Nucleus accumbens (tissue), 56 donors: Measurements from ENCODE around the gene GANC.
"Not testable (repeated sequence)": the region's sequence is repeated elsewhere in the genome, so short reads cannot be mapped to it uniquely, and the experiment has no call there.

Source experiments
- DNase-seq, 56 donors: peaks; one replicate each; lab custom pipeline; 2025; lab: John Stamatoyannopoulos, UW

Gene GANC

DNA sequence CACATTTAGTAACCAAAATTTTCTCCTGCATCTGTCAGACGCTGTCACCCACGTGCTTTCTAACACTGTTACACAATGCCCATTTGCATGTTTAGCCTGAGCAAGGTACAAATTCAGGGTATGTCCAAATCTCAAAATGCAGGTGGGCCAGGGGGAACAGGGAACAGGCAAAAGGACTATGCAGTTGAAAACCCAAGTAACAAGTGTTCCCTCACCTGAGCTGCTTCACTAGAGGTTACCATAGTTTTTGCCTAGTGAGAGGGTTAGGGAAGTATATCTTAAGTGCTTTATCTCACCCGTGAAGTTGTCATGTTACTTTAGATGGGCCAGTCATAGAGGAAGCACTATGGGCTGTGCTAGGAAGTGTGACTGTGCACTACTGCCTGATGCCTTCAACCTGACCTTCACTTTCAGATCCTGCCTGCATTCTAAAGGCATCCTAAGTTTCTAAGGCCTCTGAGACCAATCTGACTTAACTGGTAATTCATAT is 6.3 kb downstream of the GANC start:
- DNase-seq, result no peak

DNA sequence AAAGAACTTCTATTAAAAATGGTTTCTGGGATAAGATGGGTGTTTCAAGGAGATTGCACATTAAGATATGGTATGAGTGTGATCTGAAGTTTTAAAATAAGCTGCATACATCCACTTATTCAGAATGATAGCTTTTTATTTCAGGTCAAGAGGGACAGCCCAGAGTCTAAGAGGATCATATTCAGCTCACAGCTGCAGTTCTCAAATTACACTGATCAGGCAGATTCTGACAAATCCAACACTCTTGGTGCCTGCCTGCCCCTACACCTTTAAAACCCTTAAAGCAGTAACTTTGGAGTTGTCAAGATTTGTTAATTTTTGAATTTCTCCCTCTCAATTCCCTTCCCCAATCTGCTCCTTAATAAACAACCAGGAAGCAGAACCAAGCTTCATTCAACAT is 9.3 kb downstream of the GANC start:
- no peak for DNase-seq

DNA sequence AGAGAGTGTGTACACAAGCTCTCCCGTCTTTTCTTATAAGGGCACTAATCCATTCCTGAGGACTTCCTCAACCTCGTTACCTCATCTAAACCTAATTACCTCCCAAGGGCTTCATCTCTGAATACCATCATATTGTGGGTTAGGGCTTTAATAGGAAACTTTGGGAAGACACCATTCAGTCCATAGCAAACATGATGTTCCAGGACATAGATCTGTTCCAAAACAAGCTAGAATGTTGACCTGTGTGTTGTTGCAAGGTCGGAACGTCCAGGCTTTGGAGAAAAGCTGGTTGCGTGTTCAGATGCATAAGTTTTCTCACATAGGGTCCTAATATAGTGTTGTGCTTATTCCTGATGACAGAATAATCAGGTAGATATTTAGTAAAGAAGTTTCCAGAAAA is 9.9 kb downstream of the GANC start:
- no peak for DNase-seq

DNA sequence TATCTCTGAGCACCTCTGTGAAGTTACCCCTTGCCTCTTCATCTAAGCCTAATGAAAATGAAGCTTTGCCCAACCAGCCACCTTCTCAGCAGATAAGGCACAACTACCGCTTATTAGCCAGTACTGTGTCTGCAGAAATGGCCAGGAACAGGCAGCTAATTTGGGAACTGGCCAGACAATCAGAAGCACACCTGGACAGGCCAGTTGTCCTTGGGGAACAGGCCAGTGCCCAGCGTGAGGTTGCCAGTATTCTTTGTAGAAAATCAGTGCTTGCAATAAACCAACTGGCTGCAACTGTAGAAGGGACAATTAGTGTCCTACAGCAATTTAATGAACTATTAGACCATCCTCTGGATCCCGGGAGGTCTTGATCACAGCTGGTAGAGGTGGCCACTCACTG is 10.7 kb downstream of the GANC start:
- no peak for DNase-seq

DNA sequence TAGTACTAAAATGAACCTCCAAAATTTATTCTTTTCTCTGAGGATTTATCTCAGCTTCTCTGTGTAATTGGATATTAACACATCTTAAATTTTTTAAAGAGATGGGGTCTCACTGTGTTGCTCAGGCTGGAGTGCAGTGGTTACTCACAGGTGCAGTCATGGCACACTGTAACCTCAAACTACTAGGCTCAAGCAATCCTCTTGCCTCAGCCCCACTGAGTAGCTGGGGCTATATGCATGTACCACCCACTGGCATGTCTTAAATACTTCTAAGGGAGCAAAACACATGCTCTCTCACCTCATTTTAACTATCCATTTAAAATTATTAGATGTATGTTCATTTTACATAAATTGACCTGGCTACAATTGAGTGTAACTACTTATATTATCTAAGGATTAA is 11.6 kb downstream of the GANC start:
- DNase-seq, result no peak

DNA sequence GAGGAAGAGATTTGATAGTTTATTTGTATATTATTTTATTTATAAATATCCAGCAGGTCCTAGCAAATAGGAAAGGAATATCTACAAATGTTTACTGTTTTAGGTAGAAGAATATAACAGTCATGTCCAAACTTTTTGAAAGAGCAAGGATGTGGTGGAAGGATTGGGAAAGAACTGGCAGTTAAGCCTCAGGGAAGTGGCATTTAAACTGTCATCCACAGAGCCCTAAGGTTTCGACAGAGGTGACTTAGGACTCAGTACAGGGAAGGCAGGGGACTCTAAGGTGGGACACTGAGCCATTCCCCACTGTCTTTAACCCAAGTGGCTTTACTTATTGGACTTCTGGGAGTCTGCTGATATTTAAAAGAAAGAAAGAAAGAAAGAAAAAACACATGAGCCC is 12.0 kb downstream of the GANC start:
- no peak for DNase-seq

DNA sequence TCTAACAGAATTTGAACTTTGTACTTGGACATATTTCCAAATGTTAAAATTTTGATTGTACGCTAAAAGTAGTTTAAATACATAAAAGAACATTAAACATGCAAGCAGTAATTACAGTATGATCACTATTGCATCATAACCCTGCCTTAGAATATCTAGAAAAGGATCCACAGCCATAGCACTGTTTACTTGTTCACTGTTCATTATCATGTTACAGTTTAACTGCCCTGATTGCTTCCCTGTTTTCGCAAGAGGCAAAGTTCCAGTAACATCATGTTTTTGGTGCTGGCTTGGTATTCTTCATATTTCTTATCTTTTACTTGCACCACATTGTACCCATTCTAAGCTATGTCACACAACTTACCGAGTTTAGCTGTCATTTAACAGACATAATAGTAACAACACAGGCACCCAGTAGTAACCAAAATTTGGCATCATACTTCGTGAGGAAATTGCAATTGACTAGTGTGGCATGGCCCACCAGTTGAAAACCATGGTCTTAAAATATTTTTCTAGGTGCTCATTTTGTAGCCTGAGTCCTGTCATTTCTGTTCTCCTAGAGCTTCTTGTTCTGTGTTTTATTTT is 13.5 kb downstream of the GANC start:
- DNase-seq, result no peak

DNA sequence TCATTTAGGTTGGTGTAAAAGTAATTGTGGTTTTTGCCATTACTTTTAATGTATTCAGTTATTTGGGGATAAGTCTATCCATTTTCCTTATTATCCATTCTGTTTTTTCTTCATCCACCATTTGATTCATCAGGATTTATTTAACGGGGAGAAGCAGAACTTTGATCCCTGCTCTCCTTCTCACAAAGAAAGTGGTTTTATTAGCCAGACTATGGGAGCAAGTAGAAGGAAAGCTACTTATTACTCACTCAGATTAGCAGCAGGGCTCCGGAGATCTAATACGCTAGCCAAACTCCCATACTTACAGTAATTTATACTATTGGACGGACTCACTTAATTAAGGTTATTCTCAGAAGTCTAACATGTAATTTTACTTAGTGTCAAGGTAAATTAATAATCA is 14.9 kb downstream of the GANC start:
- no peak for DNase-seq

DNA sequence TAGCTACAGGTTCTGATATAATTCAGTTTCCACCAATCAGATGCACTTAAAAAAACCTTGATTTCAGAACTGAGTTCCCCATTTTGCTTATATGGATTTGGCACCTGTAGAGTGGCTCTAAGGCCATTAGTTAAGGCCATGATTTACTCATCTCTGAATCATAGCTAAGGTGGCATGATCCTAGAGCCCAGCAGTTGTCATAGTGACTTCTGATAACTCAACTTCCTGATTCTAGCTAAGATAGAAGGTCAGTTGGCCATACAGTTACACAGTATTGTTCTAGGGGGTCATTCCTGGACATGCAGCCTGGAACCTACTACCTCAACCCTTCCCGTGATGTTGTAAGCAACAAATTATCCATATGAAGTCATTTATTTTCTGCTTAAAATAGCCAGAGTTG is 16.2 kb downstream of the GANC start:
- no peak for DNase-seq

DNA sequence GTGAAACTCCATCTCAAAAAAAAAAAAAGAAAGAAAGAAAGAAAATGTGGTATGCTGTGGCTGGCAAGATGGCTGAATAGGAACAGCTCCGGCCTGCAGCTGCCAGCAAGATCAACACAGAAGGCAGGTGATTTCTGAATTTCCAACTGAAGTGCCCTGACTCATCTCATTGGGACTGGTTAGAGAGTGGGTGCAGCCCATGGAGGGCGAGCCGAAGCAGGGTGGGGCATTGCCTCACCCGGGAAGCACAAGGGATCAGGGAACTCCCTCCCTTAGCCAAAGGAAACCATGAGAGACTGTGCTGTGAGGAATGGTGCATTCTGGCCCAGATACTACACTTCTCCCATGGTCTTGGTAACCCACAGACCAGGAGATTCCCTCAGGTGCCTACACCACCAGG is 28.0 kb downstream of the GANC start:
- DNase-seq, result not testable (repeated sequence)

DNA sequence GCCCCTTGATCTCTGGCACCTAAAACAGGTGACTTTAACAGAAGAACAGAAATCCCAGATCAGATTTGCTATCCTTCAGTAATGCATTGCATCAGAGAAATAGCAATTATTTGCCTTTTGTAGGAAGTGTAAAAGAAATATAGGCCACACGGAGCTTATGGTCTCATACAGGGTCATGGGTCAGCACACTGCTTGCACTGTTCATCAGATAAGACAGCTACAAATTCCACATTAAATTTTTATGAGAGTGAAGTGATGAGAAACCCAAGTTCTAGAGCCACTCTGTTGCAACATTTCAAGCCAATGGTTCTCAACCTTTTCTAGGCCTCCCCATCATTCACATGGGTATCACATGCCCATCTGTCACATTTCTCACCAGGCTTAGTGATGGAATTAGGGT is 33.7 kb downstream of the GANC start:
- DNase-seq, result no peak

DNA sequence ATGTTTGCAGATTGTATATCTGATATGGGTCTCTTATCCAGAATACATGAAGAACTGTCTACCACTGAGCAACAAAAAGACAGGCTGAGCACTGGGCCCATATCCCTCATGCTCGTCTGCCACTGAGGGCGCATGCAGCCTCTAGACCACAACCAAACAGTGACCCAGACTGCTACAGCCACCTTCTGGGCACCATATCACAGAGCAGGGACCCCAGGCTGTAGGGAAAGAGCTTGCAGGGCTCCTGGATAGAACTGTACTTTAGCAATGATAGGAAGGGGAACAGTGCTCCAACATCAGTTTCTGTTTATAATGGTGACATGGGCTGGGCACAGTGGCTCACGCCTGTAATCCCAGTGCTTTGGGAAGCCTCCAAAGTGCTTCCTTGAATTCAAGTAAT is 40.5 kb downstream of the GANC start:
- no peak for DNase-seq

DNA sequence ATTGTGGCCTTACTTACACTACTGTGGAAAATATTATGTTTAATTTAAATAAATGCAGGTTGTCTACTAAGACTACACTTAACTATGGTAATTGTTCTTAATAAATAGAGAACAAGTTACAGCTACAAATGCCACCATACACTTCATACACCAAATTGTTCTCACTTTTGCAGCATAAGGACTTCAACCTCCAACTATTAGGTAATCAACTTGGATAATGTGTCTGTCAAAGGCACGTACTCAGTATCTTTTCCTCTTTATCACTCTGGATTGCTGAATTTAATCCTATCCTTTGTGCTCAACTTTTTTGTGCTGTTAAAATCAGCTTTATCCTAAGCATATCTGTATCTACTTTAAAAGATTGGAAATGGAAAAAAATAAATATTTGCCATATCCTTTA is 41.8 kb downstream of the GANC start:
- DNase-seq, result no peak

DNA sequence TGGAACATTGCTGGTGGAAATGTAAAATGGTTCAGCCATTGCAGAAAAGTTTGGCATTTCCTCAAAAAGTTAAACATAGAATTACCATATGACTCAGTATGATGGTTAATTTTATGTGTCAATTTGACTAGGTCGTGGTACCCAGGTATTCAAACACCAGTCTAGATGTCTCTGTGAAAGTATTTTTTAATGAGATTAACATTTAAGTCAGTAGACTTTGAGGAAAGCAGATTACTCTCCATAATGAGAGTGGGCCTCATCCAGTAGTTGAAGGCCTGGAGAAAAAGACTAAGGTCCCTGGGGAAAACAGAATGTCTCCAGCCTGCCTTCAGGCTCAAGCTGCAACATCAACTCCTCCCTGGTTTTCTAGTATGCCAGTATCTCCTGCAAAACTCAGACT is 42.5 kb downstream of the GANC start:
- DNase-seq, result no peak

DNA sequence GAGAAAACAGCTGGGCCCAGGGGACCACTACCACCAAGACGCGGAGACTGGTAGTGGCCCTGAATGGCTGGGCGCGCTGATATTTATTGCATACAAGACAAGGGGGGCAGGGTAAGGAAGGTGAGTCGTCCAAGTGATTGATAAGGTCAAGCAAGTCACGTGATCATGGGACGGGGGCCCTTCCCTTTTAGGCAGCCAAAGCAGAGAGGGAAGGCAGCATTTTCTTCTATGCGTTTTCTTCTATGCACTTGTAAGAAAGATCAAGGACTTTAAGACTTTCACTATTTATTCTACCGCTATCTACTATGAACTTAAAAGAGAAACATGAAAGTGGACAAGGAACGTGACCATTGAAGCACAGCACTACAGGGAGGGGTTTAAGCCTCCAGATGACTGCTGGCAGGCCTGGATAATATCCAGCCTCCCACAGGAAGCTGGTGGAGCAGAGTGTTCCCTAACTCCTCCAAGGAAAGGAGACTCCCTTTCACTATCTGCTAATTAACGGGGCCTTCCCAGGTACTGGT is 43.3 kb downstream of the GANC start:
- DNase-seq, result not testable (repeated sequence)

DNA sequence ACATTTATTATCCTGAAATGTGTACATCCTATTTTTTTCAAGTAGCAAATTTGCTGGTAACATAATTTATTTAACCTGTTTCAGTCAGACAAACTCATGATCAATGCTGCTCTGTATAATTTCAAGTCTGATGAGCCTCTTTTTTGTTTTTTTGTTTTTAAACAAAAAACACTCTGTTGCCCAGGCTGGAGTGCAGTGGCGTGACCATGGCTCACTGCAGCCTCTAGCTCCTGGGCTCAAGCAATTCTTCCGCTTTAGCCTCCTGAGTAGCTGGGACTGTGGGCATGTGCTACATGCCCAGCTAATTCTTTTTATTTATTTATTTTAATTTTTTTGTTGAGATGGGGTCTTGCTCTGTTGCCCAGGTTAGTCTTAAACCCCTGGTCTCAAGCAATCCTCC is 46.2 kb downstream of the GANC start:
- DNase-seq, result no peak

DNA sequence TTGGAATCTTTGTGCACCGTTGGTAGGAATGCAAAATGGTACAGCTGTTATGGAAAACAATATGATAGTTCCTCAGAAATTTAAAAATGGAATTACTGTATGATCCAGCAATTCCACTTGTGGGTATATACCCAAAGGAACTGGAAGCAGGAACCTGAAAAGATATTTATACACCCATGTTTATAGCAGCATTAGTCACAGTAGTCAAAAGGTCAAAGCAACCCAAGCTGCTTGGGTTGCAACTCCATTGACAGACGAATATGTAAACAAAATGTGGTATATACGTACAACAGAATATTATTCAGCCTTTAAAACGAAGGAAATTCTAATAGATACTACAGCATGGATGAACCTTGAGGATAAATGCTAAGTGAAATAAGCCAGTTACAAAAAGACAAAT is 51.3 kb downstream of the GANC start:
- DNase-seq, result no peak

DNA sequence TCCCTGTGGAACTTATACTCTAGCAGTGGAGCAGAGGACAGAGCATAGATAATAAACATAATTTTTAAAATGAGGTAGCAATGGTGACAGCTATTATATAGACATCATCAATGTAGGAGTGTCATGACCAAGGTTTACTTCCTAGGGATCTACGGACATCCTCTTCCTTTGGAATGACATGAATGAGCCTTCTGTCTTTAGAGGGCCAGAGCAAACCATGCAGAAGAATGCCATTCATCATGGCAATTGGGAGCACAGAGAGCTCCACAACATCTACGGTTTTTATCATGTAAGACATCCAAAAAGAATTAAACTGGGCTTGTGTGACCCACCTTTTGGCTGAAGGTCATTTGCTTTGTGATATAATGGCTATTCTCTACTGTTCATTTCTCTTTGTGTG is 56.2 kb downstream of the GANC start:
- no peak for DNase-seq

DNA sequence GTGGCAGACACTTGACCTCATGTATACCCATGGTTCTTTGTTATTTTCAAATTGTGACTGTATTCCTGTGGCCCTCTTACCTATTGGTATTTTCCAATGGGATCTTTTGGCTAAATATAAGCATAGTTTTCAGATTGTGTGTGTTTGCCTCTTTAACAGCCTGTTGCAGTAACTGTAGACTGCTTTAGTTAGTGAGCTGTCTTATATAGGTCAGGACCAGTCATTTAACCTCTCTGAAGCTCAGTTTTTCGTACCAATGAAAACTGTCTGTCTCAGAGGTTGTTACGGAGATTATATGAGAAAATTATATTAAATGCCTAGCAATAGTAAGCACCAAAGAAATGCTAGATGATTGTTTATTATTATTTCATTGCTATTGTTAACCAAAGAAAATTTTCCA is 57.0 kb downstream of the GANC start:
- no peak for DNase-seq

DNA sequence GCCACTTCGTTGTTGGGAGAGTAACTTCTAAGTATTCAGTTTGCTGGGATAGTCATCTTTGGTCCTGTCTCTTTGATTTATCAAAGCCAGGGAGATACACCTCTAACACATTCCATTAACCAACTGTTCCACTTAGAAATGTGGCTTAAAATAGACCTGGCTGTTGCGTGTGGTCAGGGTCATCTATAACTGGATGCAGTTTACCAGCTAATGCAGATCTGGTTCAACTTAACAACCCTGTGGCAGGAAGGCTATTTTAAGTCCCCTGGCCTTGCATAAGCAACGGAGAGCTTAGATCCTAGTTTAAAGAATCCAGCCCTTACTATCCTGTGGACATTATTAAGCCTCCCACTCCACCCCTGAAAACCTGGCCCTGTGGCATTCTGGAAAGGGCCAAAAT is 58.2 kb downstream of the GANC start:
- DNase-seq, result no peak

DNA sequence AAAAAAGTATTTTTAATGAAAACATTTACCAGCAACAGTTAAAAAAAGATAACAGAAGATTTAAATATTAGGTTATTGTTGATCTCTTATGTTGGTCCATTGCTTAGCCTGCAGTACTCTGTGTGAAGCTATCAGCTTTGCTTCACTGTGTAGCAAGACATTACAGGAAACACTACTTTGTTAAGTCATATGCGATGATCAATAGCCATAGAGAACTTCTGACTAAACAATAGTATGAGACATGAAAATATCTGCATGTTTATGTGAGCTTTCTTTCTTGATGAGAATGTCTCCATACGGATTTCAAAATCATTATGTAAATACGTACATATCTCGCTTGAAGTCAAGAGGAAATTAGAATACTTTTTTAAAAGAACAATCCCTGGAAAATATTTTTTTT is 59.3 kb downstream of the GANC start:
- DNase-seq, result no peak

DNA sequence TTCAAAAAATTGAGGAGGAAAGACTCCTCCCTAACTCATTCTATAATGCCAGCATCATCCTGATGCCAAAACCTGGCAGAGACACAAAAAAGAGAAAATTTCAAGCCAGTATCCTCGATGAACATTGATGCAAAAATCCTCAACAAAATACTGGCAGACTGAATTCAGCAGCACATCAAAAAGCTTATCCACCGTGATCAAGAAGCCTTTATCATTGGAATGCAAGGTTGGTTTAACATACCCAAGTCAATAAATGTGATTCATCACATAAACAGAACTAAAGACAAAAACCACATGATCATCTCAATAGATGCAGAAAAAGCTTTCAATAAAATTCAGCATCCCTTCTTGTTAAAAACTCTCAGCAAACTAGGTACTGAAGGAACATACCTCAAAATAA is 62.1 kb downstream of the GANC start:
- no peak for DNase-seq

DNA sequence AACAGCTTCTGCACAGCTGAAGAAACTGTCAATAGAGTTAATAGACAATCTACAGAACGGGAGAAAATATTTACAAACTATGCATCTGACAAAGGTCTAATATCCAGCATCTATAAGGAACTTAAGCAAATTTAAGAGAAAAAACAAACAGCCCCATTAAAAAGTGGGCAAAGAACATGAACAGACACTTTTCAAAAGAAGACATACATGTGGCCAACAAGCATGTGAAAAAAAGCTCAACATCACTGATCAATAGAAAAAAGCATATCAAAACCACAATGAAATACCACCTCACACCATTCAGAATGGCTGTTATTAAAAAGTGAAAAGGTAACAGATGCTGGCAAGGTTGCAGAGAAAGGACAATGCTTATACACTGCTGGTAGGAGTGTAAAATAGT is 63.6 kb downstream of the GANC start:
- not testable (repeated sequence) for DNase-seq
